ENCODE measurements around the gene TSPAN15. TPM values are rescaled to one million over a fixed set of nuclear protein-coding genes. Genes with fewer than 3 reads are reported as not detected.

Gene TSPAN15
- total RNA-seq, 2 donors from 2014 or later = 4.9 to 12.7 TPM

DNA sequence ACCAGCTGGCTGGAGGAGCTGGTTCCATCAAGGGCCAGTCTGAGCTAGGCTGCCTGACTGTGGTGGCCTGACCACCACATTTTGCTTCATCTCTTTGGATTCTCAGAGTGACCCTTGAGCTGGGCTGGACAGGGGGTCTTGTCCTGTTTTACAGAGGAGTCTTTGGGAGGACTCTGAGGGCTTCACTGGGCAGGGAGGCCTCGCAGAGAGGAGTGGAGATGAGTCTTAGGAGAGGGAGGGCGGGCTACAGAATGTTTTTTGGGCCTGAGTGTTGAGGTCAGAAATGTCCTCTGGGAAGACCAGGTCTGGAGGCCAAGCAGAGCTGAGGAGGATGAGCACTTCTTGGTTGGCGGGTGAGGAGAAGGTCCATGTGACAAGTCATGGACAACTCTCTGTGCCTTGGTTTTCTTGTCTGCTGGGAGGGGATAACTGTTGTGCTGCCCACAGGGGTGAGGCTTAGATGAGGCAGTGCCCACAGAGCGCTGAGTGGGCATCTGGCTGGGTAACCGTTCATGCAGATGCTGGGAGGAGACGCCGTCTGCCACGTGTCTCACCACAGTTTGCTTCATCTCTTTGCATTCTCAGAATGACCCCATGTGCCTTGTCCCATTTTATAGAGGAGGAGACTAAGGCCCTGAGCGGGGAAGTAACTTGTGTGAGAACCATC lies 9.4 kb downstream of the TSPAN15 start:
- Mint-ChIP-seq H3K9me3 (no peaks in the 10 kb centered on the region), H3K4me3 (peak overlapping the region; percentile 44), H3K27me3 (no peaks in the 10 kb centered on the region), H3K27ac (peak overlapping the region; percentile 80), H3K4me1 (peaks cover 36% of the 10 kb centered on the region), H3K36me3 (ENCODE audit: low read depth) (no peaks in the 10 kb centered on the region)
- ATAC-seq (replicated peaks) = no peak

DNA sequence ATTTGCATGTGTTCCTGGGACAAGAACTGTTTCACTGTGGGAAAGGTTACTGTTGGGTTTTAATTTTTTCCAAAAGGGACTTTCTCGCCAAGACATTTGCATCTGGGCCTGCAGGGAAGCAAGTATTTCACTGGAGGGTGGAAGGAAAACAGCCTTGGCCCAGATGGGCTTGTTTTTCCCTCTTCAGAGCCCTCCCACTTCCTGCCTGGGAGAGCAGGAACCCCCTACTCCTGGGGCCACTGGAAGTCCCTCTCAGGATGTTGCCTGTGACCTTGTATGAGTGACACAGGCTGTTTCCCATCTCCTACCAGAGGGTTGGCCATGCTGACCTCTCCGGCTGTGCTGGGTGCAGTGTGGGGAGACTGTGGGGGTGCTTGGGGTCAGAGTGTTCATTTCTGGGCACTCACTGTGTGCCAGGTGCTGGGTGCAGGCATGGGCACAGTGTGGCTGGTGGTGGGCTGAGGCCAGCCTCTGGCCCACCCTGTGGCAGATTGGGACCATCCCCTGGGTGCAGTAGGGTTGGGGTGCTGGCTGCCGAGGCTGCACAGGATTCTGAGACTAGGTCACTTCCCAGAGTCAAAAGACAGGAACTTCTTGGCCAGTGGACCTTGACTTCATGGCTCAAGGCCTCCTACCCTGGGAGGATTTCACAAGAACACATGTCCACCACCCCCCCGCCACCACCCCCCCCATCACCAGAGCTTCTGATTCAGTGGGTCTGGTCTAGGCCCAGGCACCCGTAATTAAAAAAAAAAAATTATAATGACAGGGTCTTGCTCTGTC lies 10.2 kb downstream of the TSPAN15 start:
- Mint-ChIP-seq H3K4me1 (peaks cover 36% of the 10 kb centered on the region), H3K36me3 (ENCODE audit: low read depth) (no peaks in the 10 kb centered on the region), H3K27me3 (no peaks in the 10 kb centered on the region), H3K9me3 (no peaks in the 10 kb centered on the region), H3K4me3 (peak overlapping the region; percentile 44), H3K27ac (peak overlapping the region; percentile 80)
- ATAC-seq (replicated peaks) = no peak

DNA sequence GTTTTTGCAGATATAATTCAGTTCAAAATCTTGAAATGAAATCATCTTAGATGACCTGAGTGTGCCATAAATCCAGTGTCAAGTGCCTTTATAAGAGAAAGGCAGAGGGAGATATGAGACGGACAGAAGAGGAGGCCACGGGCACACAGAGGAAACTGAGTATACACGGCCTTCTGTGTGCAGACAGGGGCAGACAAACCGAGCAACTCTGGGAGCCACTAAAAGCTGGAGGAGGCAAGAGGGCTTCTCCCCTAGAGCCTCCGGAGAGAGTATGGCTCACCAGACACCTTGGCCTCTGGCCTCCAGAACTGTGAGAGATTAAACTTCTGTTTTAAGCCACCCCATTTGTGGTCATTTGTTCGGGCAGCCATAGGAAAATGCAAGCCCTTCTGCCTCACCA lies 12.6 kb downstream of the TSPAN15 start:
- Mint-ChIP-seq H3K4me3 (peak overlapping the region; percentile 56), H3K36me3 (ENCODE audit: low read depth) (no peaks in the 10 kb centered on the region), H3K9me3 (no peaks in the 10 kb centered on the region), H3K27ac (peak overlapping the region; percentile 86), H3K27me3 (no peaks in the 10 kb centered on the region), H3K4me1 (peaks cover 33% of the 10 kb centered on the region)
- no peak for ATAC-seq (replicated peaks)

DNA sequence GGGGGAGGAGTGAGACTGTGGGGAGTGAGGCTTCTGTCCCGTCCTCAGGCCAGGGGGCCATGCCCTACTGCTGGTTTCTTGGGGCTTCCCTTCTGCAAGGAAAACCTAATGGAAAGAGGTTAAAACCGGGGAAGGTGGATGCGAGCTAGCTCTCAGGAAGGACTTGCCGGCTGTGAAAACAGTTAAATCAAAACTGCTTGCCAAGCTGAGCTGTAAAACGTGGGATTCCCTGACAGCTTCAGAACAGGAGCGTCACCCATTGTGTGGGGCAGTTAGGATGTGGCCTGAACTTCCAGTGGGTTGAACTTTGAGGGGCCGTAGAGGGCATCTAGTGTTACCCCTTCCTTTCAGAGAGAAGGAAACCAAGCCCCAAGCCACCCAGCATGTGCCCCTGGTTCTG lies 13.1 kb downstream of the TSPAN15 start:
- H3K27ac Mint-ChIP-seq = peak overlapping the region; percentile 86
- H3K9me3 Mint-ChIP-seq = no peaks in the 10 kb centered on the region
- no peak for ATAC-seq (replicated peaks)
- H3K27me3 Mint-ChIP-seq = no peaks in the 10 kb centered on the region
- no peaks in the 10 kb centered on the region for H3K36me3 Mint-ChIP-seq (ENCODE audit: low read depth)
- H3K4me3 Mint-ChIP-seq = peak overlapping the region; percentile 56
- H3K4me1 Mint-ChIP-seq = peaks cover 33% of the 10 kb centered on the region

DNA sequence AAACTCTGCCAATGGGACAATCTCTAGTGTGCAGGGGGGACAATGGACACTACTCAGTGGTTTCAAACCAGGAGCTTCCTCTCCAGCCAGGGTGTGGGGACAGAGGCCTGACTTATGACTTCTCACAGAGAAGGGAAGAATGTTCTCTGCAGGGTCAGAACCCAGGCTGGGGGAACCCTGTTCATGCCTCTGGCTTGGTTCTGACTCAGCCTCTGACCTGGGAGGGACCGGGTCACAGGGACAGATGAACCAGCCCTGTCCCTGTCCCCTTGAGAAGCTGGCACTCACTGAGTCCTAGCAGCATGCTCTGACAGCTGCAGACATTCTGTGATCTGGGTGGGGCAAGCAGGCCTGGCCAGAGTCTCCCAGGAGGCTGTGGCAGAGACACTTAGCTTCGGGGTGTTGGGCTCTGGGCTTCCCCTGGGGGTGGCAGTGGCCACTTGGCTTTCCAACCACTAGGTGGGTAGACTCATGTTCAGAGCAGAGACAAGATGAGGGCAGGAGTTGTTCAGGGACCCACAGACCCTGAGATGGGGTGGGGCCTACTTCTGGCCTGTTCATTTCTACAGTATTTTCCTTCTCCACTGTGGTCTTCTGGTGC lies 13.6 kb downstream of the TSPAN15 start:
- ATAC-seq (replicated peaks) = peak; percentile 77
- peaks cover 33% of the 10 kb centered on the region for H3K4me1 Mint-ChIP-seq
- H3K36me3 Mint-ChIP-seq (ENCODE audit: low read depth) = no peaks in the 10 kb centered on the region
- H3K27ac Mint-ChIP-seq = peak overlapping the region; percentile 86
- H3K4me3 Mint-ChIP-seq = peak overlapping the region; percentile 56
- no peaks in the 10 kb centered on the region for H3K27me3 Mint-ChIP-seq
- no peaks in the 10 kb centered on the region for H3K9me3 Mint-ChIP-seq

DNA sequence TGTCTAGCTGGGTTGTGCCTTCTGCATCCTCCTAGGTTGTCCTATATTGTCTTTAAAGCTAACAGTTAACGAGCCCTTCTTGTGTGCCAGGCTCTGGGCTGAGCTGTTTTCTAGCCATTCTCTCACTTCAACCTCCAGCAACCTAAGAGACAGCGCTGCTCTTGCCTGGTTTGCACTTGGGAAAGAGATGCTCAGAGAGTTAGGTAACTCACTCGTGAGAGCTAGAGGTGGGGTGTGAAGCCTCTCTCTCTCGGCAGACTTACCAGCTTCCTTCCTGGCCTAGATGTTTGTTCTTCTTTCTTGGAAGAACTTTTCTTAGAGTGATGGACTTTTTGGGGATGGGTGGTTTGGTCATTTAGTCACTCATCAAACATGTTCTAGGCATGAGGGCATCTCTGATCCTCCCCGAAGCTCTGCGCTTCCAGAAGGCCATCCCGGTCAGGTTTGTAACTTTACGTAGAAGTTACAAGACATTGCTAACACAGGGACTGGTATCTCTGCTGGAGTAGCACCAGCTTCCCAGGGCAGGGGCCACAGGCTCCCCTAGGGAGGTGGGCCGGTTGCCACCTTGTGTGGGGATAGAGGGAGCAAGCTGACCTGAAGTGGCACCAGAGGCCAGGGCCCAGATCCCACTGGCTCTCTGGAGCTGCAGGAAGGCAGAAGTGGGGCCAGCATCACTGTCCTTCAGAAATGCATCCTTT lies 14.3 kb downstream of the TSPAN15 start:
- Mint-ChIP-seq H3K27ac (peak overlapping the region; percentile 86), H3K4me1 (peaks cover 33% of the 10 kb centered on the region), H3K9me3 (no peaks in the 10 kb centered on the region), H3K27me3 (no peaks in the 10 kb centered on the region), H3K36me3 (ENCODE audit: low read depth) (no peaks in the 10 kb centered on the region), H3K4me3 (peak overlapping the region; percentile 56)
- peak; percentile 42 for ATAC-seq (replicated peaks)

DNA sequence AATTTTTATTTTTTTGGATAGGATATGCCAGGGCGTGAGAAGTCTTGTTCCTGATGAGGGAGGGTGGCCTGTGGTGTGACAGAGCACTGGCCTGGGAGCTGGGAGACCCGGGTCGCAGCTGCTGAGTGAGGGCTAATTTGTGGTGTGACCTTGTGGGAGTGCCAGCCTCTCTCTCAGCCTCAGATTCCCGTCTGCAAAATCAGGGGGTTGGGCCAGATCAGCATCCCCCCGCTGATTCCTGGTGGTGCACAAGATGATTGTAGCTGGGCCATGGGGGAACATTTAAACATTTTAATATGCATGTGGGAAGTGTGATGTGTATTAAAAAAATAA lies 14.9 kb downstream of the TSPAN15 start:
- Mint-ChIP-seq H3K4me1 (peaks cover 33% of the 10 kb centered on the region), H3K27me3 (no peaks in the 10 kb centered on the region), H3K4me3 (peak overlapping the region; percentile 56), H3K27ac (peak overlapping the region; percentile 86), H3K36me3 (ENCODE audit: low read depth) (no peaks in the 10 kb centered on the region), H3K9me3 (no peaks in the 10 kb centered on the region)
- no peak for ATAC-seq (replicated peaks)

DNA sequence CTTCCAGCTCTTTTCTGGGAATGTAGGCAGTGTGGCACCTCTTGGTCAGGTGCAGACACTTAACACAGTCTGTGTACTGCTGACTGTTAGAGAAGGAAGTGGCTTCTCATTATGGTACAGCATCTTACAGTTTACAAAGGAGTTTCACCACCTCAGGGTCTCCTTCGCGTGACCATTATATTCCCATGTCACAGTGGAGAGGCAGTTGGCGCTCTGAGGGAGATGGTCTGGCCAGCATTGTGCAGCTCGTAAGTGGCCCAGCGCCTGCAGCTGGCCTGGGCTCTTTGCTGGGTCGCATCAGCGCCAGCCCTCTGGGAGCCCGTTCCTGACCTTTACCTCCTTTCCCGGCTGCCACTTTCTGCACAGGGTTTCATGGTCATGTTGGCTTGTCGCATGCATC lies 15.4 kb downstream of the TSPAN15 start:
- no peaks in the 10 kb centered on the region for H3K9me3 Mint-ChIP-seq
- peaks cover 33% of the 10 kb centered on the region for H3K4me1 Mint-ChIP-seq
- peak overlapping the region; percentile 56 for H3K4me3 Mint-ChIP-seq
- H3K36me3 Mint-ChIP-seq (ENCODE audit: low read depth) = no peaks in the 10 kb centered on the region
- ATAC-seq (replicated peaks) = no peak
- peak overlapping the region; percentile 86 for H3K27ac Mint-ChIP-seq
- H3K27me3 Mint-ChIP-seq = no peaks in the 10 kb centered on the region

DNA sequence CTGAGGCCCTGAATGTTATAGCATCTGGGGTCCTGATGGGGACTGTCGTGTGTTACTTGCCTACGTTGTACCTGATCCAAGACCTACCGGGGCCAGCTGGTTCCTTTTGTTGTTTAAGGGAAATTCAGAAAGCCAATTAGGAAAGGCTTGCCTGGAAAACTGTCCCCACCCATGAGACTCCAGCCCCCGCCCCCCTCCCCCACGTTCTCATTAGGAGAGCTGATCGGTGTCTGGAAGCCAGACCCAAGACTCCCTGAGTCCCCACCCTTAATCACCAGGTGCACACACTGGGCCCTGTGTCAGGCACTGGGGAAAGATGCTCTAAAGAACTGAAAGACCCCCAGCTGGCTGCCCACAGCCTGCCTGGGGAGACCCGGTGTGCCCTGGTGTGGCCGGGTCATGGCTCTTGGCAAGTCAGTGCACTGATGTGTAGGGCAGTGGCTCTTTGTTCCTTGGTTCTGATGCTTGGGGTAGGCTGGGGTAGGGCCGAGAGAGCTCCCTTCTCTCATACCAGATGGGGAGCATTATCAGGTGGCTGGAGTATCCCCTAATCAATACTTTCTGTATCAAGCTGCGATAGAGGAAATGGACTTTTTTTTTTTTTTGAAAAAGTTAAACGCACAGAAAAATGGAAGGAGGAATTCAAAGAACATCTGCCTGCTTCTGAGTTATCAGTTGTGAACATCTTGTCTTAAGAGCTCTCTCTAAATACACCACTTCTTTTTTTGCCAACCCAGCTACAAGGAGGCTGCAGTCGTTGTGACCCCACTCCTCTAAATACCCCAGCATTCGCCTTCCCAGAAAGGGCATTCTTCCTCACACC lies 16.9 kb downstream of the TSPAN15 start:
- Mint-ChIP-seq H3K27me3 (no peaks in the 10 kb centered on the region), H3K27ac (peak overlapping the region; percentile 72), H3K36me3 (ENCODE audit: low read depth) (no peaks in the 10 kb centered on the region), H3K4me3 (no peak overlapping the region), H3K9me3 (no peaks in the 10 kb centered on the region), H3K4me1 (peaks cover 26% of the 10 kb centered on the region)
- no peak for ATAC-seq (replicated peaks)

DNA sequence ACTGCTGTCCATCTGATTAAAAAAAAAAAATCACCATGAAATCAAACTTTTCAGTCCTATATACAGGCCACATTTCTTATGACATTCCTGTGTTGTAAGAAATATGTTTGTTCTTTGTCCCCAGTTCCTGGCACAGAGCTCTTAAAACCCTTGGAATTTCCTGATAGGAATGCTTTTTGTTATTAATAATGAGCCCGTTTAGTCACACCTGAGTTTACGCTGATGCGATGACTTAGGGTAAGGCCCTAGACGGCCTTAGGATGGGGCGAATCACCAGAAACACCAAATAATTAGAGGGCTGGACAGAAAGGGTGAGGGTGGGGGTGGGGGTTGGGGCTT lies 17.5 kb downstream of the TSPAN15 start:
- no peak overlapping the region for H3K4me3 Mint-ChIP-seq
- no peaks in the 10 kb centered on the region for H3K36me3 Mint-ChIP-seq (ENCODE audit: low read depth)
- H3K27ac Mint-ChIP-seq = peak overlapping the region; percentile 72
- H3K27me3 Mint-ChIP-seq = no peaks in the 10 kb centered on the region
- ATAC-seq (replicated peaks) = no peak
- no peaks in the 10 kb centered on the region for H3K9me3 Mint-ChIP-seq
- peaks cover 22% of the 10 kb centered on the region for H3K4me1 Mint-ChIP-seq

DNA sequence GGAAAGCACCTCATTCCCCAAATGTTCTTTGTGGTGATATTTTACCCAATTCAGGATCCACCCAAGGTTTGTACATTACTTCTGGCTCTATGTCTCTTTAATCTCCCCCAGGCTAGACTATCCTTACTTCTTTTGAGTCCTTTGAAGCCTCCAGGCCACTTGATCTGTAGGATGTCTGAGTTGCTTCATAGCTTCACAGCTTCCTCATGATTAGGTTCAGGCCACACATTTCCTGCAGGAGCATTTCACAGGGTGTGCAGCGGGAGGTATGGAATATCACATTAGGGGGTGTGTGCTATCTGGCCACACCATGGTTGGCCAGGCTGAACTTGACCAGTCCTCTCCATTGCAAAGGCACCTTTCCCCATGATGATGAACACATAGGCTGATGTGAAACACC lies 18.7 kb downstream of the TSPAN15 start:
- Mint-ChIP-seq H3K4me1 (peaks cover 13% of the 10 kb centered on the region), H3K36me3 (ENCODE audit: low read depth) (no peaks in the 10 kb centered on the region), H3K4me3 (no peak overlapping the region), H3K27me3 (no peaks in the 10 kb centered on the region), H3K27ac (no peak overlapping the region), H3K9me3 (no peaks in the 10 kb centered on the region)
- no peak for ATAC-seq (replicated peaks)

DNA sequence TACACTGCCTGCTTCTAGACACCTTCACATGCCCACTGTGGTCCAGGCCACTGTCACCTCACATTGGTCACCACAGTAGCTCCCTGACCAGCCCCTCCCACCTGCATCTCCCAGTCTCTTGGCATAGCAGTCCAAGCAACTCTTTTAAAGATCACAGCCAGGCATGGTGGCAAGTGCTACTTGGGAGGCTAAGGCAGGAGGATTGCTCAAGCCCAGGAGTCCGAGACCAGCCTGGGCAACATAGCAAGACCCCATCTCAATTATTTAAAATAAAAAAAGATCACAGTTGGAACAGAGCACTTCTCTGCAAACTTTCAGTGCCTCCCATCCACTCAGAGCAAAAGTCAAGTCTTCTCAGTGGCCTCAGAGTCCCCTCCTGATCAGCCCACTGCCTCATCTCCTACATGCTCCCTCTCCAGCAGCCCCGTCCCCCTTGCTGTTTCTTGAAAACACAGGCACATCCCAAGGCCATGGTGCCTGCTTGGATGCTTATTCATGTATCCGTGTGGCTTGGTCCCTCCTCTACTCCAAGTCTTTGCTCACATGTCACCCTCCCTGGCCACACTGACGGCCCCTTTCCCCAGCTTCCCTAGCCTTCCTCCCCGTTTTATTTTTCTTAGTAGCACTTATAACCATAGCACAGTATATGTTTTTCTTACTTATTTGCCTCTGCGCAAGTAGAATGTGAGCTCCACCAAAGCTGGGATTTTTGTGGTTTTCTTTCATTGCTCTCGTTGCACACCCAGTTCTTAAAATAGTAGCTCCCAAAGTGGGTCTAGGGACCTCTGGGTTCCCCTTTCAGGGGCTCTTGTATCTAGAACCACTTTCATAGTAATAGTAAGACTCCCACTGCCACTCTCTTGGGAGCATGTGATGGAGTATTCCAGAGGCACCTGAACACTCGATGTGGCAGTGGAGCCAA lies 19.5 kb downstream of the TSPAN15 start:
- Mint-ChIP-seq H3K9me3 (no peaks in the 10 kb centered on the region), H3K27ac (no peak overlapping the region), H3K4me1 (peaks cover 12% of the 10 kb centered on the region), H3K36me3 (ENCODE audit: low read depth) (no peaks in the 10 kb centered on the region), H3K27me3 (no peaks in the 10 kb centered on the region), H3K4me3 (no peak overlapping the region)
- ATAC-seq (replicated peaks) = no peak

DNA sequence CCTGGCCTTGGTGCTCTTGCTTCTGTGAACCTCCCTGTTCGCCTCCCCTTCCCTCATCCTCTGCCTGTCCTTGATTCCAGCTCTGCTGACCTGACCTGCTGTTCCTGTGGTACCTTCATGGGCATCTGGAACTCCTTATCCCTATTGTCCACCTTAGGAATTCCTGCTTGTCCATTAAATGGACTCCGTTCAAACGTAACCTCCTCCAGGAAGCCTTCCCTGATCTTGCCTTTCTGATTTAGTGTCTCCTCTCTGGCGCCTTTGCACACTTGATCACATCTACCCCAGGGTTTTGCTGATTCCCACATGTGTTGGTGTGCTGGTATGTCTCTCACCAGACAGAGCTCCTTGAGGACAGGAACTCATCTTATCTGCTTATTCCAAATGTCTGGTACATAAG lies 20.9 kb downstream of the TSPAN15 start:
- no peak for ATAC-seq (replicated peaks)
- no peak overlapping the region for H3K27ac Mint-ChIP-seq
- no peaks in the 10 kb centered on the region for H3K36me3 Mint-ChIP-seq (ENCODE audit: low read depth)

More for the DNA sequence above, 20.9 kb downstream of the TSPAN15 start:
- Mint-ChIP-seq H3K27me3 (no peaks in the 10 kb centered on the region), H3K9me3 (no peaks in the 10 kb centered on the region), H3K4me3 (no peak overlapping the region), H3K4me1 (peaks cover 12% of the 10 kb centered on the region)

Data from activated T-helper 17 cell treated with anti-CD3 and anti-CD28 coated beads, Interleukin-2, amount 50 U/mL, for 72 hours (primary cell).